Peyer's patch (tissue), 4 donors: ENCODE measurements around the gene INPP5F. TPM values are rescaled to one million over a fixed set of nuclear protein-coding genes. Genes with fewer than 3 reads are reported as not detected.

Experiments used
- DNase-seq, 3 donors: peaks; one replicate each; pipeline ENCODE4 v3.0.0-alpha.2; 2017 to 2019
- H3K27ac ChIP-seq, 4 donors: fragments of 200-600 bp; sonication (generic); one replicate each; pipeline ENCODE4 v1.5.1; 2016 to 2019
- H3K27me3 ChIP-seq, 2 donors: fragments of 200-600 bp; sonication (generic); one replicate each; pipeline ENCODE4 v1.5.1; 2019
- H3K36me3 ChIP-seq, 3 donors: fragments of 200-600 bp; sonication (generic); one replicate each; pipeline ENCODE4 v1.5.1; 2016 to 2019
- H3K4me1 ChIP-seq, 4 donors: fragments of 200-600 bp; sonication (generic); one replicate each; pipeline ENCODE4 v1.5.1; 2016 to 2019
- H3K4me3 ChIP-seq, 4 donors: fragments of 200-600 bp; sonication (generic); 1 replicate in 3 of 4; 2 replicates in 1 of 4; pipeline ENCODE4 v1.5.1; 2016 to 2019; ENCODE audit warnings: mild to moderate bottlenecking in 1 of 4
- H3K9me3 ChIP-seq, 4 donors: fragments of 200-600 bp; sonication (generic); one replicate each; pipeline ENCODE4 v1.5.1; 2016 to 2019; ENCODE audit warnings: mild to moderate bottlenecking in 1 of 4
- POLR2A ChIP-seq, 2 donors: fragments of 450-650 bp; IDR thresholded peaks; one replicate each; pipeline ENCODE4 v1.5.1; 2017; ENCODE audit warnings: antibody characterized with exemption in 2 of 2, mild to moderate bottlenecking in 2 of 2, moderate library complexity in 2 of 2
- total RNA-seq, 4 donors: library from RNA; depleted of rRNA; stranded (reverse); fragments of >200 nt; gene quantifications; one replicate each; pipeline ENCODE4 v1.1.0, GENCODE V29; 2016
- TF ChIP-seq, protein P1 (sequence below), 6 experiments: fragments of 450-650 bp in 4 of 6; fragments of 200-600 bp in 2 of 6; sonication (generic) in 1 of 6; IDR thresholded peaks; one replicate each; pipeline ENCODE4 v1.5.1; 2017 to 2019; ENCODE audit warnings: antibody characterized with exemption in 6 of 6, mild to moderate bottlenecking in 3 of 6, moderate library complexity in 1 of 6

The INPP5F gene
- total RNA-seq, 4 donors from 2014 or later, result 6.5 to 37.1 (median 10.2) TPM

DNA sequence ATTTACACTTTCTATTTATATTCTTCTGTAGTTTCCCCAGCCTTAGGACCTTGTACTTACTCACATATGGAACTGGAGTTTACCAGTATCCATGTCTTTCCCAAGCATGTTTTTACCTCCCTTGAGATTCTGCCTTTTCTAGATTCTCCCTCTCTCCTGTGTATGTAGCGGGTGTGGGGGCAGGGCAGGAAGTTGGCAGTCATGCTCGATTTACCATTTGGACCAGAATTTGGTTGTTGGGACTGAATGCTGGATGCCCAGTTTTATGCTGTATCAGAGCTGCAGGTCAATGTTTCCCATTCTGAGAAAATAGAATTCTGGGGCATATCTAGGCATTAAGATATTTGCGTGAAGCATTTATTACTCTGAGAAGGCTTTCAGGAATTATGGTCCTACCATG lies 14.2 kb downstream of the INPP5F start:
- Histone ChIP-seq H3K27ac (no peak overlapping the region), H3K4me3 (no peak overlapping the region), H3K36me3 (no peaks in the 10 kb centered on the region), H3K9me3 (no peaks in the 10 kb centered on the region), H3K27me3 (no peaks in the 10 kb centered on the region), H3K4me1 (peaks cover 0 to 12% (median 0%) of the 10 kb centered on the region in 4 donors)
- TF ChIP-seq POLR2A (IDR thresholded peaks at IDR 0.05), result no peak
- TF ChIP-seq, protein P1, sequence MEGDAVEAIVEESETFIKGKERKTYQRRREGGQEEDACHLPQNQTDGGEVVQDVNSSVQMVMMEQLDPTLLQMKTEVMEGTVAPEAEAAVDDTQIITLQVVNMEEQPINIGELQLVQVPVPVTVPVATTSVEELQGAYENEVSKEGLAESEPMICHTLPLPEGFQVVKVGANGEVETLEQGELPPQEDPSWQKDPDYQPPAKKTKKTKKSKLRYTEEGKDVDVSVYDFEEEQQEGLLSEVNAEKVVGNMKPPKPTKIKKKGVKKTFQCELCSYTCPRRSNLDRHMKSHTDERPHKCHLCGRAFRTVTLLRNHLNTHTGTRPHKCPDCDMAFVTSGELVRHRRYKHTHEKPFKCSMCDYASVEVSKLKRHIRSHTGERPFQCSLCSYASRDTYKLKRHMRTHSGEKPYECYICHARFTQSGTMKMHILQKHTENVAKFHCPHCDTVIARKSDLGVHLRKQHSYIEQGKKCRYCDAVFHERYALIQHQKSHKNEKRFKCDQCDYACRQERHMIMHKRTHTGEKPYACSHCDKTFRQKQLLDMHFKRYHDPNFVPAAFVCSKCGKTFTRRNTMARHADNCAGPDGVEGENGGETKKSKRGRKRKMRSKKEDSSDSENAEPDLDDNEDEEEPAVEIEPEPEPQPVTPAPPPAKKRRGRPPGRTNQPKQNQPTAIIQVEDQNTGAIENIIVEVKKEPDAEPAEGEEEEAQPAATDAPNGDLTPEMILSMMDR (IDR thresholded peaks at IDR 0.05), result no peak
- no peak for DNase-seq

DNA sequence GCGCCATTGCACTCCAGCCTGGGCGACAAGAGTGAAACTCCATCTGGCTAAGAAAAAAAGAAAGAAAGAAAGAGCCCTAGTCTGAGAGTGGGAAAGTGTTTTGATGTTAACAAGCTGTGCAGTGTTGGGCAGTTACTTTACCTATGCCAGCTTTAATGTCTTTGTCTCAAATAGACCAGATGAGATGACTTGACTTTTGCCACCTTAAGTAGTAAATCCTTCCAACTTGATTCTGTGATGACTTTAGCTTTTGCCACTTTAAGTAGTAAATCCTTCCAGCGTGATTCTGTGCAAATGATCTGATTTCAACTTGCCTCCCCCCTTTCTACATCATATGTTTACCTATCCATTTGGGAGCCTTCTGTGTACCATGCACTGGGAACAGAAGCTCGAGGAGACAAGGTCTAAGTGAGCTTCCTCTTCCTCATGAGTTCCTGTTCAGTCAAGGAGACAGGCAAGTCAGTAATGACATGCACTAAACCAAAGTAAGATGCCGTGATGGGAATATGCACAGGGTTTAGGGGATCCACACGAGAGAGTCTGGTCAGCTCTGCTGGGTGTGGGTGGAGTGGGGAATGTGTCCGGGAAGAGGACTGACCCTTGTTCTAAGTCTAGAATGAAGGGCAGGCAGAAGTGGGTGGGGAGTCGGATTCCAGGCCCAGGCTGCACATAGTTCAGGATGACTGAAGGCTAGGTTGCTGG lies 17.2 kb downstream of the INPP5F start:
- DNase-seq, result no peak
- H3K9me3 ChIP-seq, result no peaks in the 10 kb centered on the region
- H3K27me3 ChIP-seq, result no peaks in the 10 kb centered on the region
- TF ChIP-seq POLR2A (IDR thresholded peaks at IDR 0.05), result no peak
- TF ChIP-seq, protein P1 (IDR thresholded peaks at IDR 0.05), result no peak
- H3K4me3 ChIP-seq, result no peak overlapping the region
- H3K4me1 ChIP-seq, result peaks cover 0 to 3% (median 0%) of the 10 kb centered on the region in 4 donors
- H3K27ac ChIP-seq, result no peak overlapping the region
- H3K36me3 ChIP-seq, result no peaks in the 10 kb centered on the region

DNA sequence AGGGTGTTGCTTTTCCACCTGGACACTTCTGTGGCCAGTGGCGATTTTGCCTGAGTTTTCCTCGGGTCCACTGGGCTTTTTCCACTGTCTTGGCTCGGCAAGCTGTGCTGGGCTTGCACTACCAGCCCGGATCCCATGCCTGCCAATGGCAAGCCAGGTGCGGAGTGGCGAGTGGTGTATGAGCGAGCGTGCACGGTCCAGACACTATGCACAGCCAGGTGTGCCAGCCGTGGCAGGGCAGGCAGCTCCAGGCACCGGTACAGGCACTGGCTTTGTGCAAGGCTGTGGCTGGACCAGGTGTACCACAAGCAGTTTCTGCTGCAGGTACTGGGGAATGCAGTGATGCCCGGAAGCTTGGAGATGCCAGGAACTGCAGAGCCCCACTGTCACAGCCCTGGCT lies 22.1 kb downstream of the INPP5F start:
- H3K4me1 ChIP-seq, result no peaks in the 10 kb centered on the region
- H3K36me3 ChIP-seq, result no peaks in the 10 kb centered on the region
- no peak overlapping the region for H3K27ac ChIP-seq
- H3K4me3 ChIP-seq, result no peak overlapping the region
- H3K27me3 ChIP-seq, result no peaks in the 10 kb centered on the region
- no peak for TF ChIP-seq POLR2A (IDR thresholded peaks at IDR 0.05)
- TF ChIP-seq, protein P1 (IDR thresholded peaks at IDR 0.05), result no peak
- DNase-seq, result no peak
- no peaks in the 10 kb centered on the region for H3K9me3 ChIP-seq

DNA sequence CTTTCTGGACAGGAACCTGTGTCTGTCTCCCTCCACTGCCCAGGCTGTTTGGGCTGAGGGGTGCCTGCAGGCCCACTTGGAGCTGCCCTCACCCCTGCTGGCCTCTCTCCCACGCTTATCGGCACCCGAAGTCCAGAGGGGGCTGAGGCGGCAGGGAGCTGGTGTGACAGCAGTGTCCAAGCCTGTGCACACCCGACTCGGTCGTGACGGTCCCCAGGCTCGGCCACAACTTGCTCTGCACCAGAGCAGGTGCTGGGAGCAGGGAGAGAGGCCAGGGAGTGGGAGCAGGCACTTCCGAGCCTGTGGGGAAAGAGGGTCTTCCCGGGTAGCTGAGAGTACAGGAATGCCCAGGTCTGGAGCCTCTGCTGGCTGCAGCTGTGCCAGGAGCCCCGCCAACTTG lies 23.0 kb downstream of the INPP5F start:
- TF ChIP-seq POLR2A (IDR thresholded peaks at IDR 0.05), result no peak
- TF ChIP-seq, protein P1 (IDR thresholded peaks at IDR 0.05), result no peak
- H3K36me3 ChIP-seq, result no peaks in the 10 kb centered on the region
- no peaks in the 10 kb centered on the region for H3K27me3 ChIP-seq
- no peak for DNase-seq
- H3K4me3 ChIP-seq, result no peak overlapping the region
- H3K27ac ChIP-seq, result no peak overlapping the region
- H3K4me1 ChIP-seq, result no peaks in the 10 kb centered on the region
- H3K9me3 ChIP-seq, result no peaks in the 10 kb centered on the region

DNA sequence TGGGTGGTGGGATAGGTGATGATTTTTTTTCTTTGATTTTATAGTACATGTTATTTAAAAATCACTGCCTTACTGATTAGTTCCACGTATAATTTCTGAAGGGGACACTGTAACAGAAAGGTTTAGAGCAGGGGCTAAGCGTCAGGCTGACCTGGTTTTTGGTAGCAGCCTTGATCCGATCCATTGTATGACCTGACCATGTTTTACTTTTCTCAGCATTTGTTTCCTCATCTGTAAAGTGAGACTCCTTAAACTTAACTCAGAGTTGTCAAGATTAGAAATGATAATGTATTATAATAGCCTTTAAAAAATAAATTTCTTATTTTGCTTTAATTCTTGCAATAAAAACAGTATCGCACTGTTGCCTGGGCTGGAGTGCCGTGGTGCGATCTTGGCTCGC lies 23.6 kb downstream of the INPP5F start:
- no peak for DNase-seq
- no peak for TF ChIP-seq POLR2A (IDR thresholded peaks at IDR 0.05)
- TF ChIP-seq, protein P1 (IDR thresholded peaks at IDR 0.05), result no peak
- no peaks in the 10 kb centered on the region for H3K4me1 ChIP-seq
- no peaks in the 10 kb centered on the region for H3K36me3 ChIP-seq
- no peak overlapping the region for H3K4me3 ChIP-seq
- H3K9me3 ChIP-seq, result no peaks in the 10 kb centered on the region
- no peak overlapping the region for H3K27ac ChIP-seq
- H3K27me3 ChIP-seq, result no peaks in the 10 kb centered on the region
